HepG2 (cell line): ENCODE measurements around the gene RBM28. TPM values are rescaled to one million over a fixed set of nuclear protein-coding genes. Genes with fewer than 3 reads are reported as not detected.

Source experiments
- ATAC-seq: fragments of 200-7000 bp; cut with Tn5 transposase; 3 replicates; pipeline ENCODE4 v1.9.1; 2020; ENCODE audit warnings: mild to moderate bottlenecking, moderate library complexity
- BruUV-seq: library from RNA; stranded (reverse); fragments of 400-500 nt; replicated peaks from 2 replicates; lab custom pipeline; 2021; lab: Mats Ljungman, UMichigan
- CTCF ChIA-PET: fragments of 300-600 bp; formaldehyde crosslinking; extraction: SDS; loops from one replicate; lab custom pipeline; 2021; ENCODE audit warnings: low total read pairs, inconsistent platforms, low intra/inter-chr PET ratio; lab: Yijun Ruan, JAX
- POLR2A ChIA-PET: fragments of 350-600 bp; sonication (Branson Sonifier 250); formaldehyde crosslinking; loops from one replicate; lab custom pipeline; 2020; ENCODE audit warnings: antibody characterized with exemption, inconsistent platforms; lab: Yijun Ruan, JAX
- DNase-seq: peaks from one replicate; pipeline ENCODE4 v3.0.0-alpha.2; 2015; ENCODE audit warnings: low spot score
- FAIRE-seq: peaks from 3 replicates; lab custom pipeline; 2011; peaks lifted over from hg19 to GRCh38; lab: Jason Lieb, UNC
- H2AFZ ChIP-seq: one replicate; pipeline ENCODE4 v1.6.1; 2011; ENCODE audit warnings: low read length, inconsistent platforms
- H3K27ac ChIP-seq: fragments of 300-600 bp; 3 replicates; pipeline ENCODE4 v1.8.0; 2011; ENCODE audit warnings: mixed run types, mild to moderate bottlenecking, mixed read lengths, low read length, inconsistent platforms; ENCODE audit not compliant: insufficient read depth; ENCODE audit errors: extremely low read length
- H3K27me3 ChIP-seq, 2 experiments: fragments of 200-600 bp in 1 of 2; 2 replicates in 1 of 2; 3 replicates in 1 of 2; pipeline versions ENCODE4 v1.6.0 to v1.8.0; 2011; ENCODE audit warnings: low read length in 2 of 2, mild to moderate bottlenecking in 2 of 2, moderate library complexity in 2 of 2, inconsistent platforms in 1 of 2; ENCODE audit not compliant: insufficient read depth in 2 of 2, control insufficient read depth in 1 of 2
- H3K36me3 ChIP-seq, 2 experiments: fragments of 200-600 bp in 1 of 2; replicated peaks in 1 of 2; 2 replicates in 1 of 2; 3 replicates in 1 of 2; pipeline versions ENCODE4 v1.5.1 to v1.8.0; 2011; ENCODE audit warnings: low read length in 2 of 2, inconsistent platforms in 1 of 2; ENCODE audit not compliant: insufficient read depth in 2 of 2, control insufficient read depth in 1 of 2
- H3K4me1 ChIP-seq: 2 replicates; pipeline ENCODE4 v1.5.1; 2012; ENCODE audit warnings: low read length, inconsistent platforms; ENCODE audit not compliant: insufficient read depth
- H3K4me2 ChIP-seq: 2 replicates; pipeline ENCODE4 v1.6.0; 2011; ENCODE audit warnings: low read depth, low read length, inconsistent platforms
- H3K4me3 ChIP-seq, 3 experiments: fragments of 200-600 bp in 1 of 3; sonication (generic), shearing (Covaris generic) in 1 of 3; replicated peaks in 1 of 3; 2 replicates each; pipeline ENCODE4 v1.5.1; 2011 to 2016; ENCODE audit warnings: low read length in 3 of 3, inconsistent platforms in 2 of 3, low read depth in 2 of 3, mild to moderate bottlenecking in 2 of 3, control low read depth in 1 of 3, mixed read lengths in 1 of 3; ENCODE audit not compliant: insufficient read depth in 1 of 3
- H3K79me2 ChIP-seq: one replicate; pipeline ENCODE4 v1.6.1; 2011; ENCODE audit warnings: low read length, inconsistent platforms; ENCODE audit not compliant: insufficient read depth
- H3K9ac ChIP-seq: 2 replicates; pipeline ENCODE4 v1.6.0; 2011; ENCODE audit warnings: mild to moderate bottlenecking, low read depth, low read length, inconsistent platforms; ENCODE audit not compliant: insufficient read depth
- H3K9me3 ChIP-seq: 2 replicates; pipeline ENCODE4 v1.5.1; 2012; ENCODE audit warnings: mild to moderate bottlenecking, low read length
- H4K20me1 ChIP-seq: 2 replicates; pipeline ENCODE4 v1.6.0; 2011; ENCODE audit warnings: inconsistent platforms, mild to moderate bottlenecking, low read length, moderate library complexity; ENCODE audit not compliant: insufficient read depth
- ARNT2 ChIP-seq: sonication (generic); formaldehyde crosslinking; IDR thresholded peaks from 2 replicates; pipeline ENCODE4 v1.8.0; 2022; ENCODE audit warnings: mild to moderate bottlenecking, low read depth, missing genetic modification reagents, moderate library complexity
- FOXK1 ChIP-seq: sonication (generic); formaldehyde crosslinking; IDR thresholded peaks from 2 replicates; pipeline ENCODE4 v1.4.0; 2020; ENCODE audit warnings: low read depth, missing genetic modification reagents, borderline replicate concordance
- PLRG1 ChIP-seq: fragments of 450-650 bp; conservative IDR thresholded peaks from 2 replicates; pipeline ENCODE4 v1.6.1; 2016
- RBFOX2 ChIP-seq: fragments of 200-400 bp; formaldehyde crosslinking; IDR thresholded peaks from 2 replicates; pipeline ENCODE4 v1.6.1; 2017; ENCODE audit warnings: low read depth, mild to moderate bottlenecking, low read length
- ZGPAT ChIP-seq: IDR thresholded peaks from 2 replicates; pipeline ENCODE4 v1.6.1; 2016; ENCODE audit warnings: mild to moderate bottlenecking
- ZNF331 ChIP-seq: sonication (generic); formaldehyde crosslinking; IDR thresholded peaks from 2 replicates; pipeline ENCODE4 v1.4.0; 2020; ENCODE audit warnings: missing genetic modification reagents
- ZNF556 ChIP-seq: sonication (generic); formaldehyde crosslinking; IDR thresholded peaks from 2 replicates; pipeline ENCODE4 v1.4.0; 2020; ENCODE audit warnings: mild to moderate bottlenecking, missing genetic modification reagents, borderline replicate concordance
- ZNF841 ChIP-seq: sonication (generic); formaldehyde crosslinking; IDR thresholded peaks from 2 replicates; pipeline ENCODE4 v1.8.1; 2023; ENCODE audit warnings: missing genetic modification reagents, borderline replicate concordance
- WGBS: methylation state at CpG from one replicate; pipeline ENCODE4 v1.1.6; 2017; ENCODE audit warnings: low lambda C conversion rate; 5-methylcytosine and 5-hydroxymethylcytosine counted together
- in situ Hi-C: cut with HindIII; loops from 2 replicates; pipeline ENCODE4 v1.10.0; 2017; ENCODE audit warnings: low pct_unique_long_range_greater_than_20kb; ENCODE audit not compliant: extremely low pct_ligation_motif_present
- intact Hi-C: fragments of 100-400 bp; cut with micrococcal nuclease; formaldehyde crosslinking; loops from one replicate; pipeline ENCODE4 v1.10.0; 2022; ENCODE audit not compliant: unreplicated experiment
- polyA plus RNA-seq, 8 experiments: library from polyadenylated mRNA; depleted of rRNA in 3 of 8; stranded (reverse) in 7 of 8; unstranded in 1 of 8; fragments of >200 nt; fragmentation: Illumina TruSeq in 4 of 8; extraction: Trizol in 4 of 8; gene quantifications; 2 replicates each; pipeline versions ENCODE4 v1.2.1 to v1.2.3, GENCODE V29; 2011 to 2016; ENCODE audit warnings: low read depth in 4 of 8, missing spikeins in 1 of 8, mixed read lengths in 1 of 8; ENCODE audit not compliant: insufficient read depth in 1 of 8
- total RNA-seq, 5 experiments: library from RNA; depleted of rRNA; stranded (reverse); fragments of >200 nt; fragmentation: Illumina TruSeq; extraction: Trizol; gene quantifications; 2 replicates each; pipeline ENCODE4 v1.2.3, GENCODE V29; 2016; ENCODE audit warnings: low read depth in 1 of 5
- TF ChIP-seq, protein P1 (sequence below): sonication (generic); formaldehyde crosslinking; IDR thresholded peaks from 2 replicates; pipeline ENCODE4 v1.4.0; 2020; ENCODE audit warnings: missing genetic modification reagents
- TF ChIP-seq, protein P2 (sequence below): IDR thresholded peaks from 2 replicates; pipeline ENCODE4 v1.6.1; 2018; ENCODE audit warnings: missing genetic modification reagents, mild to moderate bottlenecking, missing compliant biosample characterization
- TF ChIP-seq, protein P3 (sequence below): sonication (generic); formaldehyde crosslinking; IDR thresholded peaks from 2 replicates; pipeline ENCODE4 v1.4.0; 2020; ENCODE audit warnings: missing genetic modification reagents

RBM28 gene
- total and polyA plus RNA-seq, 2 of the 13 experiments (the other 11 are each of a cell fraction or from before 2014, with no cell fraction given): 20.5 to 49.0 TPM

- Histone ChIP-seq H3K4me1 (peaks cover 41% of the 10 kb centered on the region), H3K27me3 (no peaks in the 10 kb centered on the region), H3K36me3 (peaks cover 23 to 62% of the 10 kb centered on the region in 2 experiments), H3K79me2 (no peaks in the 10 kb centered on the region), H2AFZ (no peak overlapping the region), H3K9me3 (no peaks in the 10 kb centered on the region), H3K27ac (peak overlapping the region; percentile 60), H4K20me1 (no peaks in the 10 kb centered on the region), H3K4me2 (peak overlapping the region; percentile 10; the same call in 1 of the 2 replicates), H3K4me3 (no peak overlapping the region), H3K9ac (0 out of 2 replicates have a peak overlapping the region, but pooled peaks have one; percentile 10)
- FAIRE-seq (no peak), DNase-seq (peak; percentile 62), ATAC-seq (peak; percentile 85)
- 39% methylated on average over 5 of the region's 5 CpGs for WGBS
- intact Hi-C loops: no loop called here
- BruUV-seq: no TSS peak
- ChIA-PET POLR2A (interaction anchor here (0.9 to 1.5 kb wide), 4 partner anchors 9 to 33 kb away, joined by 3 to 4 read pairs (median 3); partner anchors contain the start of gene RBM28), CTCF (no interaction called here)
- in situ Hi-C loops: no loop called here
- TF ChIP-seq RBFOX2 (no peak), ZNF841 (CRISPR knock-in tag) (no peak), ZNF331 (peak; percentile 39; the same call in 1 of the 2 replicates), PLRG1 (no peak), FOXK1 (CRISPR knock-in tag) (peak; percentile 54; the same call in 1 of the 2 replicates), ARNT2 (CRISPR knock-in tag) (no peak), ZNF556 (no peak), ZGPAT (CRISPR knock-in tag) (peak; percentile 44; the same call in 1 of the 2 replicates)
- TF ChIP-seq, protein P1, sequence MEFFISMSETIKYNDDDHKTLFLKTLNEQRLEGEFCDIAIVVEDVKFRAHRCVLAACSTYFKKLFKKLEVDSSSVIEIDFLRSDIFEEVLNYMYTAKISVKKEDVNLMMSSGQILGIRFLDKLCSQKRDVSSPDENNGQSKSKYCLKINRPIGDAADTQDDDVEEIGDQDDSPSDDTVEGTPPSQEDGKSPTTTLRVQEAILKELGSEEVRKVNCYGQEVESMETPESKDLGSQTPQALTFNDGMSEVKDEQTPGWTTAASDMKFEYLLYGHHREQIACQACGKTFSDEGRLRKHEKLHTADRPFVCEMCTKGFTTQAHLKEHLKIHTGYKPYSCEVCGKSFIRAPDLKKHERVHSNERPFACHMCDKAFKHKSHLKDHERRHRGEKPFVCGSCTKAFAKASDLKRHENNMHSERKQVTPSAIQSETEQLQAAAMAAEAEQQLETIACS: no peak
- TF ChIP-seq, protein P2, sequence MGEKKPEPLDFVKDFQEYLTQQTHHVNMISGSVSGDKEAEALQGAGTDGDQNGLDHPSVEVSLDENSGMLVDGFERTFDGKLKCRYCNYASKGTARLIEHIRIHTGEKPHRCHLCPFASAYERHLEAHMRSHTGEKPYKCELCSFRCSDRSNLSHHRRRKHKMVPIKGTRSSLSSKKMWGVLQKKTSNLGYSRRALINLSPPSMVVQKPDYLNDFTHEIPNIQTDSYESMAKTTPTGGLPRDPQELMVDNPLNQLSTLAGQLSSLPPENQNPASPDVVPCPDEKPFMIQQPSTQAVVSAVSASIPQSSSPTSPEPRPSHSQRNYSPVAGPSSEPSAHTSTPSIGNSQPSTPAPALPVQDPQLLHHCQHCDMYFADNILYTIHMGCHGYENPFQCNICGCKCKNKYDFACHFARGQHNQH (CRISPR knock-in tag): peak; percentile 64; the same call in 1 of the 2 replicates
- TF ChIP-seq, protein P3, sequence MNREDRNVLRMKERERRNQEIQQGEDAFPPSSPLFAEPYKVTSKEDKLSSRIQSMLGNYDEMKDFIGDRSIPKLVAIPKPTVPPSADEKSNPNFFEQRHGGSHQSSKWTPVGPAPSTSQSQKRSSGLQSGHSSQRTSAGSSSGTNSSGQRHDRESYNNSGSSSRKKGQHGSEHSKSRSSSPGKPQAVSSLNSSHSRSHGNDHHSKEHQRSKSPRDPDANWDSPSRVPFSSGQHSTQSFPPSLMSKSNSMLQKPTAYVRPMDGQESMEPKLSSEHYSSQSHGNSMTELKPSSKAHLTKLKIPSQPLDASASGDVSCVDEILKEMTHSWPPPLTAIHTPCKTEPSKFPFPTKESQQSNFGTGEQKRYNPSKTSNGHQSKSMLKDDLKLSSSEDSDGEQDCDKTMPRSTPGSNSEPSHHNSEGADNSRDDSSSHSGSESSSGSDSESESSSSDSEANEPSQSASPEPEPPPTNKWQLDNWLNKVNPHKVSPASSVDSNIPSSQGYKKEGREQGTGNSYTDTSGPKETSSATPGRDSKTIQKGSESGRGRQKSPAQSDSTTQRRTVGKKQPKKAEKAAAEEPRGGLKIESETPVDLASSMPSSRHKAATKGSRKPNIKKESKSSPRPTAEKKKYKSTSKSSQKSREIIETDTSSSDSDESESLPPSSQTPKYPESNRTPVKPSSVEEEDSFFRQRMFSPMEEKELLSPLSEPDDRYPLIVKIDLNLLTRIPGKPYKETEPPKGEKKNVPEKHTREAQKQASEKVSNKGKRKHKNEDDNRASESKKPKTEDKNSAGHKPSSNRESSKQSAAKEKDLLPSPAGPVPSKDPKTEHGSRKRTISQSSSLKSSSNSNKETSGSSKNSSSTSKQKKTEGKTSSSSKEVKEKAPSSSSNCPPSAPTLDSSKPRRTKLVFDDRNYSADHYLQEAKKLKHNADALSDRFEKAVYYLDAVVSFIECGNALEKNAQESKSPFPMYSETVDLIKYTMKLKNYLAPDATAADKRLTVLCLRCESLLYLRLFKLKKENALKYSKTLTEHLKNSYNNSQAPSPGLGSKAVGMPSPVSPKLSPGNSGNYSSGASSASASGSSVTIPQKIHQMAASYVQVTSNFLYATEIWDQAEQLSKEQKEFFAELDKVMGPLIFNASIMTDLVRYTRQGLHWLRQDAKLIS (CRISPR knock-in tag): no peak
Observed at GRCh38 chr7:128310499-128310898, 33.2 kb downstream of the RBM28 start.
